Nephron (organoid): ENCODE data around the gene MRAS.
"Not testable (repeated sequence)": the region's sequence is repeated elsewhere in the genome, so short reads cannot be mapped to it uniquely, and the experiment has no call there.

Source experiments
- H3K27ac Mint-ChIP-seq, 3 experiments: 2 replicates each; pipeline ENCODE4 v1.8.0; 2020; ENCODE audit warnings: mixed read lengths in 3 of 3, mild to moderate bottlenecking in 2 of 3, moderate library complexity in 1 of 3
- H3K27me3 Mint-ChIP-seq: 2 replicates; pipeline ENCODE4 v1.8.0; 2021; ENCODE audit warnings: low read depth, mild to moderate bottlenecking, moderate library complexity, mixed read lengths
- H3K36me3 Mint-ChIP-seq: 2 replicates; pipeline ENCODE4 v1.8.0; 2020; ENCODE audit warnings: low read depth, mixed read lengths
- H3K4me1 Mint-ChIP-seq: 2 replicates; pipeline ENCODE4 v1.8.0; 2020; ENCODE audit warnings: mixed read lengths
- H3K4me3 Mint-ChIP-seq, 3 experiments: 2 replicates each; pipeline ENCODE4 v1.8.0; 2020; ENCODE audit warnings: mild to moderate bottlenecking in 3 of 3, mixed read lengths in 3 of 3, moderate library complexity in 2 of 3
- H3K9me3 Mint-ChIP-seq: 2 replicates; pipeline ENCODE4 v1.8.0; 2020; ENCODE audit warnings: mixed read lengths
- CTCF ChIP-seq, 3 experiments: fragments of 200-600 bp; sonication (generic); IDR thresholded peaks; one replicate each; pipeline ENCODE4 v1.5.0; 2021; ENCODE audit warnings: antibody characterized with exemption in 3 of 3; ENCODE audit not compliant: unreplicated experiment in 3 of 3

MRAS gene

GRCh38 chr3:138408751-138409570 lies 60.6 kb downstream of the MRAS start:
- TF ChIP-seq CTCF (IDR thresholded peaks at IDR 0.05; ENCODE audit: unreplicated experiment in 3 of 3) = no peak
- H3K27ac Mint-ChIP-seq = no peak overlapping the region
- H3K9me3 Mint-ChIP-seq = no peaks in the 10 kb centered on the region
- H3K36me3 Mint-ChIP-seq = peaks cover 16% of the 10 kb centered on the region
- no peaks in the 10 kb centered on the region for H3K4me1 Mint-ChIP-seq
- H3K27me3 Mint-ChIP-seq = no peaks in the 10 kb centered on the region
- H3K4me3 Mint-ChIP-seq = no peak overlapping the region

- H3K27ac Mint-ChIP-seq = no peak overlapping the region
- H3K4me3 Mint-ChIP-seq = no peak overlapping the region
- H3K4me1 Mint-ChIP-seq = peaks cover 5% of the 10 kb centered on the region
- peaks cover 11% of the 10 kb centered on the region for H3K27me3 Mint-ChIP-seq
- no peak for TF ChIP-seq CTCF (IDR thresholded peaks at IDR 0.05; ENCODE audit: unreplicated experiment in 3 of 3)
- no peaks in the 10 kb centered on the region for H3K36me3 Mint-ChIP-seq
- no peaks in the 10 kb centered on the region for H3K9me3 Mint-ChIP-seq
Observed at GRCh38 chr3:138412821-138413551, 64.6 kb downstream of the MRAS start.

GRCh38 chr3:138416236-138416635 lies 67.9 kb downstream of the MRAS start:
- H3K36me3 Mint-ChIP-seq, H3K4me3 Mint-ChIP-seq, H3K9me3 Mint-ChIP-seq, H3K27ac Mint-ChIP-seq: not testable (repeated sequence)
- H3K4me1 Mint-ChIP-seq = peaks cover 21% of the 10 kb centered on the region
- H3K27me3 Mint-ChIP-seq = peaks cover 14% of the 10 kb centered on the region

- TF ChIP-seq CTCF (IDR thresholded peaks at IDR 0.05; ENCODE audit: unreplicated experiment in 3 of 3) = peak; percentile 83 to 91 (median 88)
- Mint-ChIP-seq H3K9me3 (peaks cover 2% of the 10 kb centered on the region), H3K4me3 (no peak overlapping the region), H3K4me1 (peaks cover 21% of the 10 kb centered on the region), H3K27ac (no peak overlapping the region), H3K36me3 (no peaks in the 10 kb centered on the region), H3K27me3 (peaks cover 14% of the 10 kb centered on the region)
Observed at GRCh38 chr3:138417559-138417982, 69.2 kb downstream of the MRAS start.

GRCh38 chr3:138418601-138419206 lies 70.3 kb downstream of the MRAS start:
- H3K4me1 Mint-ChIP-seq = peaks cover 21% of the 10 kb centered on the region
- no peak for TF ChIP-seq CTCF (IDR thresholded peaks at IDR 0.05; ENCODE audit: unreplicated experiment in 3 of 3)
- peaks cover 14% of the 10 kb centered on the region for H3K27me3 Mint-ChIP-seq
- H3K36me3 Mint-ChIP-seq = no peaks in the 10 kb centered on the region
- peaks cover 2% of the 10 kb centered on the region for H3K9me3 Mint-ChIP-seq
- no peak overlapping the region for H3K4me3 Mint-ChIP-seq
- H3K27ac Mint-ChIP-seq = peak overlapping the region in 1 of 3 experiments; percentile 2

- Mint-ChIP-seq H3K4me1 (peaks cover 12% of the 10 kb centered on the region), H3K9me3 (peaks cover 2% of the 10 kb centered on the region), H3K4me3 (no peak overlapping the region)
Observed at GRCh38 chr3:138423316-138423715, 74.9 kb downstream of the MRAS start.

More at GRCh38 chr3:138423316-138423715, 74.9 kb downstream of the MRAS start:
- TF ChIP-seq CTCF (IDR thresholded peaks at IDR 0.05; ENCODE audit: unreplicated experiment in 3 of 3) = no peak
- Mint-ChIP-seq H3K27ac (no peak overlapping the region), H3K27me3 (peaks cover 10% of the 10 kb centered on the region), H3K36me3 (no peaks in the 10 kb centered on the region)
